Aorta (tissue), 5 donors: ENCODE measurements around the gene TLCD5. TPM values are rescaled to one million over a fixed set of nuclear protein-coding genes. Genes with fewer than 3 reads are reported as not detected.

Experiments used
- ATAC-seq: fragments of 200-7000 bp; cut with Tn5 transposase; one replicate; pipeline ENCODE4 v1.9.1; 2022; ENCODE audit warnings: moderate library complexity; ENCODE audit not compliant: low FRiP score
- DNase-seq, 2 donors: peaks; one replicate each; pipeline ENCODE4 v3.0.0-alpha.2; 2020
- H3K27ac ChIP-seq, 2 donors: one replicate each; pipeline ENCODE4 v1.5.1; 2013; ENCODE audit warnings: low read length in 2 of 2, mild to moderate bottlenecking in 2 of 2, moderate library complexity in 2 of 2, control low read depth in 1 of 2, inconsistent platforms in 1 of 2, low read depth in 1 of 2
- H3K27me3 ChIP-seq, 2 donors: one replicate each; pipeline ENCODE4 v1.6.1; 2013; ENCODE audit warnings: control low read depth in 1 of 2, low read length in 1 of 2, mild to moderate bottlenecking in 1 of 2, moderate library complexity in 1 of 2; ENCODE audit not compliant: insufficient read depth in 2 of 2, control insufficient read depth in 1 of 2
- H3K36me3 ChIP-seq, 2 donors: one replicate each; pipeline ENCODE4 v1.6.1; 2013; ENCODE audit warnings: control low read depth in 1 of 2, low read length in 1 of 2, mild to moderate bottlenecking in 1 of 2; ENCODE audit not compliant: insufficient read depth in 2 of 2, control insufficient read depth in 1 of 2
- H3K4me1 ChIP-seq, 2 donors: one replicate each; pipeline ENCODE4 v1.6.1; 2013; ENCODE audit warnings: low read length in 2 of 2, control low read depth in 1 of 2, mild to moderate bottlenecking in 1 of 2, moderate library complexity in 1 of 2; ENCODE audit not compliant: insufficient read depth in 2 of 2, control insufficient read depth in 1 of 2
- H3K4me3 ChIP-seq, 2 donors: one replicate each; pipeline ENCODE4 v1.5.1; 2013; ENCODE audit warnings: low read length in 2 of 2, control low read depth in 1 of 2, mild to moderate bottlenecking in 1 of 2
- H3K9me3 ChIP-seq: one replicate; pipeline ENCODE4 v1.6.1; 2013; ENCODE audit warnings: mild to moderate bottlenecking, low read length; ENCODE audit not compliant: control insufficient read depth
- WGBS, 2 donors: extraction: QIAGEN DNeasy Blood & Tissue Kit; methylation state at CpG; one replicate each; pipeline ENCODE4 v1.1.7; 2013; 5-methylcytosine and 5-hydroxymethylcytosine counted together
- intact Hi-C, 2 donors: fragments of 100-400 bp; cut with DNase I; formaldehyde crosslinking; loops; one replicate each; pipeline versions ENCODE4 v1.14.2 to v1.15.0; 2022
- polyA plus RNA-seq, 2 donors: library from polyadenylated mRNA; stranded (reverse); fragments of 200-250 nt; gene quantifications; one replicate each; pipeline ENCODE4 v1.2.3, GENCODE V29; 2013
- total RNA-seq, 2 donors: library from RNA; stranded (reverse); fragmentation: NEBNext Ultra II Directional; extraction: Animal tissue kit (Norgen Biotek cat#: 25700); gene quantifications; one replicate each; pipeline ENCODE4 v1.2.1, GENCODE V29; 2021
- donor health status: healthy with polysubstance abuse.
- donor health status: Bipolar disorder and iron deficiency.
- donor health status: DM: no; HTN: no; CAD: no.
- donor health status: DM: no; HTN: no; CAD: no.
- donor health status: DM: yes; HTN: yes; CAD: no.

The TLCD5 gene
- total and polyA plus RNA-seq, 4 donors = 2.3 to 10.5 (median 7.0) TPM

- ATAC-seq = peak; percentile 63
- intact Hi-C loops = loop anchor here in 1 of 2 donors (5.0 kb wide), 1 partner anchor 131 kb away; no protein-coding TSS in a partner anchor
- Histone ChIP-seq H3K9me3 (no peaks in the 10 kb centered on the region), H3K4me1 (no peaks in the 10 kb centered on the region), H3K27me3 (no peaks in the 10 kb centered on the region), H3K4me3 (no peak overlapping the region), H3K36me3 (no peaks in the 10 kb centered on the region), H3K27ac (no peak overlapping the region)
- peak in 1 of 2 donors; percentile 58 for DNase-seq
- 36 to 41% methylated on average over 3 of the region's 3 CpGs for WGBS, 2 donors
These were observed 22.0 kb upstream of the TLCD5 start for GRCh38 chr11:120303004-120303637.

DNA sequence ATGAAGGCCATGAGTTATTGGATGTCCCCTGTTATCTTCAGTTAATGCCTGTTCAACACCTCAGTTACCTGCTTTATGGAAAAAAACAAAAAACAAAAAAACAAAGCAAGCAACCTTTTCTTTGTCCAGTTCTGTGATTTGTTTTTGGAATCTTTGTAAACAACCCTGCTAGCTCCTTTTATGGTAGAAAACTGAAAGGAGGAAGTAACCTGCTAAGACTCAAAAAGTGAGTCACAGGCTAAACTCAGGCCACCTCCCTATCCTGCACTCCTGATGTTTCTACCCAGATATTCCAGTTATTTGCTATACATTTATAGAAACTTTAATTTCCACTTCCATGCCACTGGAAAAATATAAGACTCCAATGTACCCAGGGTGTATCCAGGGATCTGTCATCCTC lies 20.6 kb upstream of the TLCD5 start:
- Histone ChIP-seq H3K4me1 (no peaks in the 10 kb centered on the region), H3K27me3 (no peaks in the 10 kb centered on the region), H3K4me3 (no peak overlapping the region), H3K9me3 (no peaks in the 10 kb centered on the region), H3K27ac (no peak overlapping the region), H3K36me3 (no peaks in the 10 kb centered on the region)
- intact Hi-C loops = loop anchor here in 1 of 2 donors (5.0 kb wide), 1 partner anchor 132 kb away; no protein-coding TSS in a partner anchor
- DNase-seq (no peak), ATAC-seq (no peak)

- Histone ChIP-seq H3K36me3 (no peaks in the 10 kb centered on the region), H3K4me1 (no peaks in the 10 kb centered on the region), H3K27ac (no peak overlapping the region), H3K4me3 (no peak overlapping the region), H3K27me3 (no peaks in the 10 kb centered on the region), H3K9me3 (no peaks in the 10 kb centered on the region)
- intact Hi-C loops = no loop called here
- 92 to 95% methylated on average over 12 of the region's 12 CpGs for WGBS, 2 donors
- ATAC-seq (no peak), DNase-seq (no peak)
These were observed 19.8 kb upstream of the TLCD5 start for GRCh38 chr11:120305286-120305685.

DNA sequence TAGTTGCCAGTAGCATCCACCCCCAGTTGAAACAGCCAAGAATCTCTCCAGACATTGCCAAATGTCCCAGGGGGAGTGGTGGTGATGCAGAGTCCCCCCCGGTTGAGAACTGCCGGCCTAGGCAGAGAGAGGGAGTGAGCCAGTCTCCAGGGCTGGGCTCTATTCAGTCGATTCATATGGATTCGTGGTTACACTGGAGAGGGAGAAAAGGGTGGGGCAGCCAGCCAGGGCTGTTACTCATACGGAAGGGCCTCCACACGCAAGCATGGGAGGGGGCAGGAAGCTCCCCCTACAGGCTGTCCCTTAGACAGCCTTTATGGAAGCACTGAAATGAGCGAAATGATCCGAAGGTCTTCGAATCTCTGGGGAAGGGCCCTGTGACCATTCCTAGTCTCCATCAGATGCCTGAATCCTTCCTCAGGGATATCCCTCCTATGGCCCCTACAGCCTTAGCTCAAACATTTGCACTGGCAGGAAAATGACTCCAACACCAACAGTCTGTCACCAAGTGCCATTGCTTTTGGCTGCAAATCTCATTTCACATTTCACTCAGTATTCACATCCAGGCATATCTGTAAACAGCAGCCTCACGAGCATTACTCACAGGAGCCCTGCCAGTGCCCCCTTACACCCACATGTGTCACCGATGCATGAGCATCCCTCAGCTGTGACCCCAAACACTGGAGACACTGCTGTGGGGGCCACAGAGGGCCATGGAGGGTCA lies 18.4 kb upstream of the TLCD5 start:
- DNase-seq = peak; percentile 72 to 90
- intact Hi-C loops = no loop called here
- Histone ChIP-seq H3K36me3 (no peaks in the 10 kb centered on the region), H3K4me1 (no peaks in the 10 kb centered on the region), H3K9me3 (no peaks in the 10 kb centered on the region), H3K27me3 (no peaks in the 10 kb centered on the region), H3K27ac (no peak overlapping the region), H3K4me3 (no peak overlapping the region)
- peak; percentile 48 for ATAC-seq
- WGBS, 2 donors = 17 to 27% methylated on average over 11 of the region's 11 CpGs

GRCh38 chr11:120307476-120307875 lies 17.6 kb upstream of the TLCD5 start:
- H3K4me3 ChIP-seq = no peak overlapping the region
- H3K9me3 ChIP-seq = no peaks in the 10 kb centered on the region
- ATAC-seq = no peak
- H3K36me3 ChIP-seq = no peaks in the 10 kb centered on the region
- H3K4me1 ChIP-seq = no peaks in the 10 kb centered on the region
- DNase-seq = no peak
- no peak overlapping the region for H3K27ac ChIP-seq
- 95% methylated on average over 11 of the region's 11 CpGs for WGBS, 2 donors
- intact Hi-C loops = no loop called here
- H3K27me3 ChIP-seq = no peaks in the 10 kb centered on the region

- Histone ChIP-seq H3K36me3 (no peaks in the 10 kb centered on the region), H3K27ac (no peak overlapping the region), H3K27me3 (no peaks in the 10 kb centered on the region), H3K9me3 (no peaks in the 10 kb centered on the region), H3K4me3 (no peak overlapping the region), H3K4me1 (no peaks in the 10 kb centered on the region)
- WGBS, 2 donors = 90 to 98% methylated on average over 7 of the region's 7 CpGs
- ATAC-seq (no peak), DNase-seq (no peak)
- intact Hi-C loops = no loop called here
These were observed 17.0 kb upstream of the TLCD5 start for GRCh38 chr11:120308081-120308480.

DNA sequence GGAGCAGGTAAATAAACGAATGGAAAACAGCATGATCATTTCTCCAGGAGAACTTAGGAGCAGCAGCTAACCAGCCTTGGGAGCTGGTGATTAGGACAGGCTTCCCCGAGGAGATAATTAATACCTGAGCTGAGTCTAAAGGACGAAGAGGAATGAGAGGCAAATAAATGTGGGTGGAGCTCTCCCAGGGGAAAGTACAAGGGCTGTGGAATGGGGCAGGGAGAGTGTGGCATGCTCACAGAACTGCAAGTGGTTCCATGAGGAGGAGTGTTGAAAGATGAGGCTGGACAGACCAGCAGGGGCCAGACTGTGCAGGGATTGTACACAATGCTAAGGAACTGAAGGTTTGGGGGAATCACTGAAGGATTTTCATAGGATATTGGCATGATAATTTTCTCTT lies 14.2 kb upstream of the TLCD5 start:
- no peaks in the 10 kb centered on the region for H3K9me3 ChIP-seq
- no peaks in the 10 kb centered on the region for H3K36me3 ChIP-seq
- H3K4me3 ChIP-seq = no peak overlapping the region
- H3K27ac ChIP-seq = no peak overlapping the region
- WGBS, 2 donors = 79 to 82% methylated on average over 3 of the region's 3 CpGs
- ATAC-seq (no peak), DNase-seq (no peak)
- intact Hi-C loops = no loop called here
- no peaks in the 10 kb centered on the region for H3K4me1 ChIP-seq
- H3K27me3 ChIP-seq = no peaks in the 10 kb centered on the region

DNA sequence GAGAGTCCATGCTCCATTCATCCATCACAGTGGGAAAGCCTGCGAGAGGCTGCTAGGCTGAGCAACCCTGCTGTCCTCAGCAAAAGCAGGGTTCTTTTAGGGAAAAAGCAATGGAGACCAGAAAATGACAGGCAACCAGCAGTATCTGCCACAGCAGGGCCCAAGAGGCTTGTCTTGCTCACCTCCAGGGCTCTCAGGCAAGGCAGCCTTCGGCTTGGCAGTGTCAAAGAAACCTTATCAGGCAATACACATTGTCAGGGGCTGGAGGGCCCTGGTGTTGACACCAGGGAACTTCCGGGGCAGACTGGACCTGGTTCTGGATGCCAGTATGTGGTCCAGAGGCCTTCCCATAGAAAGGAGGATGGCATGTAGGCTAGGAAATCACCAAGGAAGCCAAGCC lies 10.2 kb upstream of the TLCD5 start:
- WGBS, 2 donors = 90 to 93% methylated on average over 3 of the region's 3 CpGs
- H3K27ac ChIP-seq = no peak overlapping the region

More for the DNA sequence above, 10.2 kb upstream of the TLCD5 start:
- intact Hi-C loops = no loop called here
- Histone ChIP-seq H3K4me3 (no peak overlapping the region), H3K36me3 (no peaks in the 10 kb centered on the region), H3K27me3 (no peaks in the 10 kb centered on the region), H3K4me1 (no peaks in the 10 kb centered on the region), H3K9me3 (no peaks in the 10 kb centered on the region)
- DNase-seq = no peak
- ATAC-seq = no peak
